G401.6 (cell line): ENCODE measurements around the gene BTNL2.
"Not testable (repeated sequence)": the region's sequence is repeated elsewhere in the genome, so short reads cannot be mapped to it uniquely, and the experiment has no call there.

Source experiments
- FAIRE-seq: peaks from 2 replicates; lab custom pipeline; 2012; peaks lifted over from hg19 to GRCh38; lab: Jason Lieb, UNC

Gene BTNL2

DNA sequence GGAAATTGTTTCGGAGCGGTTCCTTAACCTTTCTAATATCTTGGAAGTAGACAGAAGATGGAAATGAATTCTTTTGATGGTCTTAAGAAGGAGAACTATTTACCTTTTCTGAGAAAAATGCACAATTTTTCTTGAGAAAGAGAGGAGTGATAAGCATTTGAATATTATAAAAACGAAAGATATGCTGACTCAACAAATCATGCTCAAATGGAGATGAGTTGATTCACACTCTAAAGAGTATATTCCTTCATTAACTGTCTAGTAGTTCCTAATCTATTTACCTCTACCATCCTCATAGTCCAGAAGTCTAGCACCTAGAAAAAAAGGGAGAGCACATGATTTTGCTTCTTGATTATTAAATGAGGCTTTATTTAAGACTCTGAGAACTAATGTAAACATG lies 39.3 kb downstream of the BTNL2 start:
- FAIRE-seq = no peak

DNA sequence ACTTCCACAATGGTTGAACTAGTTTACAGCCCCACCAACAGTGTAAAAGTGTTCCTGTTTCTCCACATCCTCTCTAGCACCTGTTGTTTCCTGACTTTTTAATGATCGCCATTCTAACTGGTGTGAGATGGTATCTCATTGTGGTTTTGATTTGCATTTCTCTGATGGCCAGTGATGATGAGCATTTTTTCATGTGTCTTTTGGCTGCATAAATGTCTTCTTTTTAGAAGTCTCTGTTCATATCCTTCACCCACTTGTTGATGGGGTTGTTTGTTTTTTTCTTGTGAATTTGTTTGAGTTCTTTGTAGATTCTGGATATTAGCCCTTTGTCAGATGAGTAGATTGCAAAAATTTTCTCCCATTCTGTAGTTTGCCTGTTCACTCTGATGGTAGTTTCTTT lies 47.8 kb downstream of the BTNL2 start:
- not testable (repeated sequence) for FAIRE-seq

- FAIRE-seq = not testable (repeated sequence)
Measured at GRCh38 chr6:32358548-32358947, 48.4 kb downstream of the BTNL2 start.

GRCh38 chr6:32355018-32355417 lies 52.0 kb downstream of the BTNL2 start:
- no peak for FAIRE-seq

DNA sequence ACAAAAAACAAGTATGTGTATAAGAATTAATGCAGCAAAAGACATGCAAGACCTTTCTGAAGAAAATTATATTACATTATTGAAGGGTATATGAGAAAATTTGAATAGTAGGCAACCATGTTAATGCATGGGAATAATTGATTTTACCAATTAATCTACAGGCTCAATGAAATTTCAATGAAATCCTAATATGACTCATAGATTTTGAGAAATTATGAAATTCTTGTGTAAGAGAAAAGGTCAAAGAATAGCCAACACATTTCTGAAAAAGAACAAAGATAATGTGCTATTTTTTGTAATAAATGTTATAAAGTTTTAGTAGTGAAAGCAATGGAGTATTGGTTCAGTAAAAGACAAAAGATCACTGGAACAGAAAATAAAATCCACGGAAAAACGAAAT lies 53.6 kb downstream of the BTNL2 start:
- FAIRE-seq = no peak
